Testis (tissue), 2 donors: ENCODE results near the gene DENND1A.

Experiments used
- CTCF ChIP-seq, 3 experiments: fragments of 450-650 bp in 2 of 3; fragments of 200-600 bp in 1 of 3; sonication (generic) in 1 of 3; IDR thresholded peaks; one replicate each; pipeline ENCODE4 v1.5.1; 2016 to 2019; ENCODE audit warnings: antibody characterized with exemption in 3 of 3, mild to moderate bottlenecking in 2 of 3, moderate library complexity in 1 of 3
- POLR2A ChIP-seq: fragments of 450-650 bp; IDR thresholded peaks from one replicate; pipeline ENCODE4 v1.6.1; 2017; ENCODE audit warnings: antibody characterized with exemption, mild to moderate bottlenecking, moderate library complexity

- no peak for TF ChIP-seq CTCF (IDR thresholded peaks at IDR 0.05)
- no peak for TF ChIP-seq POLR2A
Observed at GRCh38 chr9:123642291-123643278, 287.3 kb downstream of the DENND1A start.
